ENCODE results near the gene TMC2. TPM values are rescaled to one million over a fixed set of nuclear protein-coding genes. Genes with fewer than 3 reads are reported as not detected.
"Not testable (repeated sequence)": the region's sequence is repeated elsewhere in the genome, so short reads cannot be mapped to it uniquely, and the experiment has no call there.

Gene TMC2
- total and polyA plus RNA-seq, 2 of the 4 experiments (the other 2 are of a cell fraction): not detected

GRCh38 chr20:2680046-2680445 lies 143.7 kb downstream of the TMC2 start:
- no peak overlapping the region for H3K23ac ChIP-seq (ENCODE audit: low read depth, low read length)
- no peaks in the 10 kb centered on the region for H3K9me1 ChIP-seq (ENCODE audit: insufficient read depth, low read length)
- H3K4me2 ChIP-seq (ENCODE audit: low read depth, low read length): no peak overlapping the region
- no peak overlapping the region for H4K91ac ChIP-seq (ENCODE audit: insufficient read depth, low read depth, low read length)
- TF ChIP-seq POLR2A (IDR thresholded peaks at IDR 0.05; ENCODE audit: low read depth, low read length): no peak
- TF ChIP-seq, protein P1, sequence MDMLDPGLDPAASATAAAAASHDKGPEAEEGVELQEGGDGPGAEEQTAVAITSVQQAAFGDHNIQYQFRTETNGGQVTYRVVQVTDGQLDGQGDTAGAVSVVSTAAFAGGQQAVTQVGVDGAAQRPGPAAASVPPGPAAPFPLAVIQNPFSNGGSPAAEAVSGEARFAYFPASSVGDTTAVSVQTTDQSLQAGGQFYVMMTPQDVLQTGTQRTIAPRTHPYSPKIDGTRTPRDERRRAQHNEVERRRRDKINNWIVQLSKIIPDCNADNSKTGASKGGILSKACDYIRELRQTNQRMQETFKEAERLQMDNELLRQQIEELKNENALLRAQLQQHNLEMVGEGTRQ (IDR thresholded peaks at IDR 0.05; ENCODE audit: low read depth, low read length): no peak
- no peak for TF ChIP-seq RCOR1 (IDR thresholded peaks at IDR 0.05; ENCODE audit: insufficient replicate concordance, low read length)
- no peak for TF ChIP-seq RFX5 (IDR thresholded peaks at IDR 0.05; ENCODE audit: low read depth, low read length)
- TF ChIP-seq SMC3 (IDR thresholded peaks at IDR 0.05; ENCODE audit: low read depth, low read length): no peak
- TF ChIP-seq CTCF (conservative IDR thresholded peaks at IDR 0.05; ENCODE audit: low read depth, low read length): no peak
- no peak for TF ChIP-seq CHD1 (IDR thresholded peaks at IDR 0.05; ENCODE audit: low read depth, low read length)
- no peak overlapping the region for H2BK15ac ChIP-seq (ENCODE audit: low read depth, low read length)
- no peak overlapping the region for H4K5ac ChIP-seq (ENCODE audit: low read depth, low read length)
- H4K20me1 ChIP-seq (ENCODE audit: insufficient read depth, low read length): no peaks in the 10 kb centered on the region
- no peak overlapping the region for H2BK20ac ChIP-seq (ENCODE audit: low read depth, low read length)
- CTCF ChIA-PET: no interaction called here
- H3K56ac ChIP-seq (ENCODE audit: extremely low read depth, insufficient read depth, low read length): no peak overlapping the region
- no peak overlapping the region for H2AK9ac ChIP-seq (replicated peaks; ENCODE audit: low read depth, low read length, poor library complexity)
- intact Hi-C loops (cut with micrococcal nuclease): no loop called here
- no peak overlapping the region for H2BK120ac ChIP-seq (ENCODE audit: low read depth, low read length)
- no peak overlapping the region for H3K18ac ChIP-seq (ENCODE audit: low read depth, low read length)
- H2BK5ac ChIP-seq (ENCODE audit: low read depth, low read length, poor library complexity, severe bottlenecking): no peak overlapping the region
- no peak overlapping the region for H3K9ac ChIP-seq (ENCODE audit: low read depth, low read length)
- H2AFZ ChIP-seq (replicated peaks; ENCODE audit: low read length, poor library complexity): no peak overlapping the region
- H3K14ac ChIP-seq (replicated peaks; ENCODE audit: low read depth, low read length): no peak overlapping the region
- no peaks in the 10 kb centered on the region for H3K79me1 ChIP-seq (ENCODE audit: low read depth in 1 of 2, low read length in 2 of 2)
- dilution Hi-C loops (cut with HindIII; ENCODE audit: low sequenced_read_pairs, unreplicated experiment): no loop called here
- POLR2A ChIA-PET (ENCODE audit: unreplicated experiment): interaction anchor here (0.6 kb wide), 1 partner anchor 25 kb away, joined by 3 read pairs; no protein-coding TSS in a partner anchor
- WGBS, 2 experiments (ENCODE audit: extremely low coverage in 2 of 2, insufficient read length in 1 of 2): no CpG with 5 or more reads among the region's 4 CpGs
- peaks cover 16% of the 10 kb centered on the region for H3K27me3 ChIP-seq (ENCODE audit: control insufficient read depth, insufficient read depth, low read length)
- H3K27ac ChIP-seq (ENCODE audit: insufficient read depth, low read length): no peak overlapping the region
- no peak overlapping the region for H3K4me3 ChIP-seq (ENCODE audit: insufficient read depth, low read depth, low read length)
- DNase-seq (no peak), ATAC-seq (ENCODE audit: low read depth) (no peak)
- BruUV-seq (replicated peaks): no TSS peak
- in situ Hi-C loops (cut with MboI; ENCODE audit: low sequenced_read_pairs): no loop called here
- H2AK5ac ChIP-seq (ENCODE audit: low read depth, low read length): no peak overlapping the region
- no peak overlapping the region for H3K4ac ChIP-seq (ENCODE audit: low read depth, low read length)
- no peaks in the 10 kb centered on the region for H3K36me3 ChIP-seq (ENCODE audit: control insufficient read depth, insufficient read depth, low read length)
- H3K9me3 ChIP-seq (ENCODE audit: control insufficient read depth, insufficient read depth, low read length): peaks cover 2% of the 10 kb centered on the region; the same call in 1 of the 2 replicates
- H4K8ac ChIP-seq (ENCODE audit: low read depth in 2 of 2, low read length in 2 of 2): no peak overlapping the region
- no peaks in the 10 kb centered on the region for H3K4me1 ChIP-seq (ENCODE audit: control insufficient read depth, insufficient read depth, low read length)

DNA sequence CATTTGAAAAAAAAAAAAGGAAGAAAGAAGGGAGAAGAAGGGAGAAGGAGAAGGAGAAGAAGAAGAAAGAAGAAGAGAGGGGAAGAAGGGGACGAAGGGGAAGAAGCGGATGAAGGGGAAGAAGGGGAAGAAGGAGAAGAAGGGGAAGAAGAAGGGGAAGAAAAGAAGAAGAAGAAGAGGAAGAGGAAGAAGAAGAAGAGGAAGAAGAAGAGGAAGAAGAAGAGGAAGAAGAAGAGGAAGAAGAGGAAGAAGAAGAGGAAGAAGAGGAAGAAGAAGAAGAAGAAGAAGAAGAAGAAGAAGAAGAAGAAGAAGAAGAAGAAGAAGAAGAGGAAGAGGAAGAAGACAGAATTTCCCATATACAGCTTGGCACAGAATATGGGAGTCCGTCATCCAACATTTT lies 145.7 kb downstream of the TMC2 start:
- H3K14ac ChIP-seq (replicated peaks; ENCODE audit: low read depth, low read length); H3K9ac ChIP-seq (ENCODE audit: low read depth, low read length); H3K18ac ChIP-seq (ENCODE audit: low read depth, low read length); H3K56ac ChIP-seq (ENCODE audit: extremely low read depth, insufficient read depth, low read length); H4K91ac ChIP-seq (ENCODE audit: insufficient read depth, low read depth, low read length); H2BK120ac ChIP-seq (ENCODE audit: low read depth, low read length); H3K9me3 ChIP-seq (ENCODE audit: control insufficient read depth, insufficient read depth, low read length); H2AK5ac ChIP-seq (ENCODE audit: low read depth, low read length); POLR2A ChIA-PET (ENCODE audit: unreplicated experiment); H2BK15ac ChIP-seq (ENCODE audit: low read depth, low read length); H3K4me1 ChIP-seq (ENCODE audit: control insufficient read depth, insufficient read depth, low read length); BruUV-seq (replicated peaks); H4K20me1 ChIP-seq (ENCODE audit: insufficient read depth, low read length); H3K27ac ChIP-seq (ENCODE audit: insufficient read depth, low read length); dilution Hi-C loops (cut with HindIII; ENCODE audit: low sequenced_read_pairs, unreplicated experiment); H3K23ac ChIP-seq (ENCODE audit: low read depth, low read length); H3K4me2 ChIP-seq (ENCODE audit: low read depth, low read length); H4K5ac ChIP-seq (ENCODE audit: low read depth, low read length); H2BK20ac ChIP-seq (ENCODE audit: low read depth, low read length); H3K4me3 ChIP-seq (ENCODE audit: insufficient read depth, low read depth, low read length); H3K36me3 ChIP-seq (ENCODE audit: control insufficient read depth, insufficient read depth, low read length); in situ Hi-C loops (cut with MboI; ENCODE audit: low sequenced_read_pairs); CTCF ChIA-PET; intact Hi-C loops (cut with micrococcal nuclease); H2AFZ ChIP-seq (replicated peaks; ENCODE audit: low read length, poor library complexity); H3K79me1 ChIP-seq (ENCODE audit: low read depth in 1 of 2, low read length in 2 of 2); H4K8ac ChIP-seq (ENCODE audit: low read depth in 2 of 2, low read length in 2 of 2); H2AK9ac ChIP-seq (replicated peaks; ENCODE audit: low read depth, low read length, poor library complexity); H3K4ac ChIP-seq (ENCODE audit: low read depth, low read length); H2BK5ac ChIP-seq (ENCODE audit: low read depth, low read length, poor library complexity, severe bottlenecking); H3K9me1 ChIP-seq (ENCODE audit: insufficient read depth, low read length); ATAC-seq (ENCODE audit: low read depth); DNase-seq: not testable (repeated sequence)
- 75 to 100% methylated on average over 1 to 2 of the region's 3 CpGs for WGBS, 2 experiments (ENCODE audit: extremely low coverage in 2 of 2, insufficient read length in 1 of 2)
- peaks cover 22% of the 10 kb centered on the region for H3K27me3 ChIP-seq (ENCODE audit: control insufficient read depth, insufficient read depth, low read length)
